ENCODE measurements around the gene LMBR1L.
"Not testable (repeated sequence)": the region's sequence is repeated elsewhere in the genome, so short reads cannot be mapped to it uniquely, and the experiment has no call there.

The LMBR1L gene, protein sequence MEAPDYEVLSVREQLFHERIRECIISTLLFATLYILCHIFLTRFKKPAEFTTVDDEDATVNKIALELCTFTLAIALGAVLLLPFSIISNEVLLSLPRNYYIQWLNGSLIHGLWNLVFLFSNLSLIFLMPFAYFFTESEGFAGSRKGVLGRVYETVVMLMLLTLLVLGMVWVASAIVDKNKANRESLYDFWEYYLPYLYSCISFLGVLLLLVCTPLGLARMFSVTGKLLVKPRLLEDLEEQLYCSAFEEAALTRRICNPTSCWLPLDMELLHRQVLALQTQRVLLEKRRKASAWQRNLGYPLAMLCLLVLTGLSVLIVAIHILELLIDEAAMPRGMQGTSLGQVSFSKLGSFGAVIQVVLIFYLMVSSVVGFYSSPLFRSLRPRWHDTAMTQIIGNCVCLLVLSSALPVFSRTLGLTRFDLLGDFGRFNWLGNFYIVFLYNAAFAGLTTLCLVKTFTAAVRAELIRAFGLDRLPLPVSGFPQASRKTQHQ

DNA sequence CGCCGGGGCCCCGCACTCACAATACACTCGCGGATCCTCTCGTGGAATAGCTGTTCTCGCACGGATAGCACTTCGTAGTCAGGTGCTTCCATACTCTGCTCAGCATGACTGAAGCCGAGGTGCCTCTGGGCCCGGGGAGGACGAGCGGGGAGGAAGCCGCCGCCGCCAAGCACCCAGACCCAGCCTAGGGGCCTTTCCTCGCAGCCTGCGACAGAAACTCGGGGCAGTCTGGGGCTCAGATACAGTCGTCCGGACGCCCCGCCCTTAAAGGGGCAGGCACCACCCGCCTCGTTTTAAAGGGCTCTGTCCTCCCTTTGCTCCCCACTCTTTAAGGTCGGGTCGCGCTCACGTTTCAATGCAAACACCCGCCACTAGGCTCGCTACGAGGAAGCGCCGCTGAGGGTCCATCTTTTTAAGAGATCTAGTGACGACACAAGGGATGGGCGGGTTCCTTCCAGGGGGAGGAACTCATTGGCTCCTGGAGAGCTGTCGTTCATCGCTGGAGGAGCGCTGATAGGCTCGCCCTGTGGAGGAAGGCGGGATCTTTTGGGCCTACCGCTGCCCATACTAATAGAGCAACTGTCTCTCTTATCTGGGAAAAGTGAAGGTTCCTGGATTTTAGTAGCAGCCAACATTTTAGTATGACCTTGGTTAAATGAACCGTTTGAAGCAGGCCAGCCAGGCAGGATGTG lies at the start of gene LMBR1L:
TSS of gene LMBR1L (minus strand) at position 384 of the 692 bp plus-strand sequence. CDS start at position 92, 292 bp downstream.
- peak; percentile 95 for DNase-seq

- no peak for DNase-seq
These were observed 49.8 kb upstream of the LMBR1L start for GRCh38 chr12:49160399-49160798.

DNA sequence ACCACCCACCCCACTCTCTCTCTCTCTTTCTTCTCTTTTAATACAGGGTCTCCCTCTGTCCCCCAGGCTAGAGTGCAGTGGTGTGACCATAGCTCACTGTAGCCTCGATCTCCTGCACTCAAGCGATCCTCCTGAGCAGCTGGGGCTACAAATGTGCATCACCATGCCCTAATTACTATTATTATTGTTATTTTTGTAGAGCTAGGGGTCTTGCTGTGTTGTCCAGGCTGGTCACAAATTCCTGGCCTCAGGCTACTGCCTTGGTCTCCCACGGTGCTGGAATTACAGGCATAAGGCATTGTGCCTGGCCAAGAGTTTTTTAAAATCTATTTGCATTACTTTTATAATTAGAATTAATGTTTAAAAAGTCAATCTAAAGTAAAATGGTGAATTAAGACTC lies 43.6 kb upstream of the LMBR1L start:
- DNase-seq: no peak

GRCh38 chr12:49147384-49147783 lies 36.7 kb upstream of the LMBR1L start:
- DNase-seq: no peak

GRCh38 chr12:49146406-49146805 lies 35.8 kb upstream of the LMBR1L start:
- no peak for DNase-seq

DNA sequence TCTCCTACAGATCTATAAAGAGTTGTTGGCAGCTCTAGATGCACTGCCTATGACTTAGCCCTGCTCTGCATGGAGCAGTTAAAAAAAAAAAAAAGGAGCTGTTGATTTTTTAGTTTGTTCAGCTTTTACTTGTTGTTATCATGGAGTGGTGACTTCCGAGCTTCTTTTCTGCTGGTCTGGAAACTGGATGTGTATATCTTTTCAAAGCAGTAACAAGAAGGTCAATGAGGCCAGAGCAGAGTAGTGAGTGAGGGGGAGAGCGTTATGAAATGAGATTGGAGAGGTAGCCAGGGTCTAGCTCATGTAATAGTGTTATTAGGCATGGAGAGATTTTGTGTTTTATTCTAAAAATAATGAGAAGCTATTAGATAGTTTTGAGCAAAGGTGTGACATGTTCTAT lies 33.7 kb upstream of the LMBR1L start:
- DNase-seq: no peak

- no peak for DNase-seq
These were observed 28.4 kb upstream of the LMBR1L start for GRCh38 chr12:49138999-49139398.

DNA sequence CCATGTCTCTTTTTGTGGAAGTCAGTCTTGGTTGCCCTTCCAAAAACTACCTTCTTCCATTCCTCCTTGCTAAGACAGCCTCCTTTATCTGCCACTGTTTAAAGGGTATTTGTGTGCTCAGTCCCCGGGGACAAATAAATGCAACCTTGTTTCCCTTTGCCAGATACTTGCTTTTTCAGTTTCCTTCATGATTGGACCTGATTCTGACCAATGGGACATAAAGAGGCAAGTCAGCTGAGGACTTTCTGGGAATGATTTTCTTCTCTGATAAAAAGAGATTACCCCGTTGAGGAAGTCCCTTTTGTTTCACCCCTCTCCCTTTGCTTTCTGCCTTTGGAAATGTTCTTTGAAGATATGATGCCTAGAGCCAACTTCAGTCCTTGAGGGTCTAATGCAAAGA lies 27.9 kb upstream of the LMBR1L start:
- no peak for DNase-seq

DNA sequence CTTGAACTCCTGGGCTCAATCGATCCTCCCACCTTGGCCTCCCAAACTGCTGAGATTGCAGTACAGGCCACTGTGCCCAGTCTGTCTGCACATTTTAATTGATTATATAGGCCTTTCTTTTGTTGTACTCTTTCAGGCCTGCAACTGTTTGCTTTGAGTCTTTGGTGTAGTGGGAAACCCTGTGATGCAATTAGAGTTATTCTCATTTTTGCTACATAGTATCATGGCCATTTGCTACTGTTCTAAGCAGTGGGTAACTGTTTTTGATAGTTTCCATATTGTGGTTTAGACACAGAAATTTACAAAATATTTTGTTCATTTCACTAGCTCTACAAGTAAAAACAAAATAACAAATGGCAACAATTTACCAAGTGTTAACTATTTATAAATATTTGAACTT lies 26.8 kb upstream of the LMBR1L start:
- no peak for DNase-seq

- not testable (repeated sequence) for DNase-seq
These were observed 26.4 kb upstream of the LMBR1L start for GRCh38 chr12:49136997-49137396.

DNA sequence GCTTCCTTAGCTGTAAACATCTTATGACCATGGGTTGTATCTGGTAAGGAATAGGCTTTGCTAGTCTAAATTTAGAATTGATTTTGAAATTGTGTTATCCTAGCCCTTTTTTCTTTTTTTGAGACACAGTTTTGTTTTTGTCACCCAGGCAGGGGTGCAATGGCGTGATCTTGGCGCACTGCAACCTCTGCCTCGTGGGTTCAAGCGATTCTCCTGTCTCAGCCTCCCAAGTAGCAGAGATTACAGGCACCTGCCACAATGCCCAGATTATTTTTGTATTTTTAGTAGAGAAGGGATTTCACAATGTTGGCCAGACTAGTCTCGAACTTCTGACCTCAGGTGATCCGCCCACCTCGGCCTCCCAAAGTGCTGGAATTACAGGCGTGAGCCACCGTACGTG lies 22.9 kb upstream of the LMBR1L start:
- DNase-seq: no peak

DNA sequence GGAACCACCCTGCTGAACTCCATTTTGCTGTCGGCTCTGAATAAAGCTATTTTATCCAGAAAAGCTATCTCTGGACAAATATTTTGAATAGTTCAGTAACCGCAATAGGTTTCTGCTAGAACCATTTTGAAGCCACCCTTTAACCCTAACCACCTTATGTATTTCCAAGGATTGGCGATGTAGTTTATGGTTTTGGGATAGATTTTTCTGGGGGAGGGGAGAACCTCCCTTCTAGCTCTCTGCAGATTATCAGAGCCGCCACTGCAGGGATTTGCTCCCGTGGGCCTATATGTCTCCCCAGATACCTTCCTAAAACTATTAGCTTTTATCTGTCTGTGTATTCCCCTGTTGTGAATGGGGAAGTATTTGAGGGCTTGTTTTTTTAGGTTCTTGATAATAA lies 22.4 kb upstream of the LMBR1L start:
- peak; percentile 45 for DNase-seq

GRCh38 chr12:49131894-49132461 lies 21.3 kb upstream of the LMBR1L start:
- DNase-seq: peak; percentile 49

DNA sequence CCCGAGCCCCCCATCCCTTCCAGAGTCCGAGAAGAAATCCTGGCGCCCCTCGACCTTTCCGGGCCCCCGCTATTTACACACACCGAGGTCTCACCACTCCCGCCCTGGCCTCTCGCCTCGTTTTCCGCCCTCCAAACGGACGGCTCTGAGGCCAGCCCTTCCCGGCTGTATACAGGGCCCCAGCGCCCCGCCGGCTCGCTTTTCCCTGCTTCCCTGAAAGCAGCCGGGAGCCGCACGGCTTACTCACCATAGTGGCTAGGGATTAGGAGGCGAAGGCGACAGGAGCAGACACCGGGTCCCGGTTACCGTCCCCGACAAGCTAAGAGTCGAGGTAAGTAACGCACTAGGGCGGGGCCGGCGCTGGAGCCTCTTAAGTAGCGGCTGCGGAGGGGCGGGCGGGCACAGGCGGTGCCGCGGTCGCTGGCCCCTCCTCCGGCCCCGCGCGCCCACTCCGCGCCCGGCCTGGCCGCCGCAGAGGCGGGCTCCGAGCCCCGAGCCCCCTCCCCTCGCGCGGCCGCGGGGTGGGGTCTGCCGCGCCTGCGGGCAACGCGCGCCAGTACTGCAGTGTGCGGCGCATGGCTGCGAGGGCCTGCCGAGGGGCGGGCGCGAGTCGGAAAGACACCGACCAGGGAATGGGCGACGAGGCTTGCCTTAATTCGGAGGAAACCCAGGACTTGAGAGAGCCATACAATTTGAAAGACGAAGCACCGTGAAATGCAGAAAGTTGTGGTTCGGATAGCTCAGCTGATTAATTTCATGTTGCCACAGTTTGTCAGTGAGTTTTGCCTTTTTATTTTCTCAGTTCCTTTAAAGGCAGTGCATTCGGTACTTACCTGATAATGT lies 20.6 kb upstream of the LMBR1L start, which contains the start of gene TUBA1B:
TSS of gene TUBA1B (minus strand) at position 345 of the 843 bp plus-strand sequence. CDS start at position 250, 95 bp downstream.
- peak; percentile 76 for DNase-seq

GRCh38 chr12:49130151-49131050 lies 19.8 kb upstream of the LMBR1L start:
- DNase-seq: peak; percentile 64

DNA sequence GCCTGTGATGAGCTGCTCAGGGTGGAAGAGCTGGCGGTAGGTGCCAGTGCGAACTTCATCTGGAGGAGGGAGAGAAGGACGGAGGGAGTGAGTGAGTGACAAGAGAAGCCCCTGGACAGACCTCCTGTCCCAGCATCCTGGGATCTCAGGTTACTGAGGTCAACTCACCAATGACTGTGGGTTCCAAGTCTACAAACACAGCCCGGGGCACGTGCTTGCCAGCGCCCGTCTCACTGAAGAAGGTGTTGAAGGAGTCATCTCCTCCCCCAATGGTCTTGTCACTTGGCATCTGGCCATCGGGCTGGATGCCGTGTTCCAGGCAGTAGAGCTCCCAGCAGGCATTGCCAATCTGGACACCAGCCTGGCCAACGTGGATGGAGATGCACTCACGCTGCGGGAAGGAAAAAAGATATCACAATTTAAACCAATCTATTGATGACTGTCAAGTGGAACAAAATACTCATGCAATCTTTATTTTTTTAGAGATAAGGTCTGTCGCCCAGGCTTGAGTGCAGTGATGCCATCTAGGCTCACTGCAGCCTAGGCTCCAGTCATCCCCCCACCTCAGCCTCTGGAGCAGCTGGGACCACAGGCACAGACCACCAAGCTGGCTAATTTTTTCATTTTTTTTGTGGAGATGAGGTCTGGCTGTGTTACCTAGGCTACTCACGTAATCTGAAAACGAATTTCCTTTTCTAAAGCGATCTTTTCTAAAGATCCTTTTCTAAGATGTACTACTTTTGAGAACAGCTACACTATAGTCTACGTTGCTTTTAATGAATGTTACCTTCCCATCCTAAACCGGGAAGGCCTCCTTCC lies 18.9 kb upstream of the LMBR1L start:
- no peak for DNase-seq

- not testable (repeated sequence) for DNase-seq
These were observed 17.3 kb upstream of the LMBR1L start for GRCh38 chr12:49127971-49128370.

DNA sequence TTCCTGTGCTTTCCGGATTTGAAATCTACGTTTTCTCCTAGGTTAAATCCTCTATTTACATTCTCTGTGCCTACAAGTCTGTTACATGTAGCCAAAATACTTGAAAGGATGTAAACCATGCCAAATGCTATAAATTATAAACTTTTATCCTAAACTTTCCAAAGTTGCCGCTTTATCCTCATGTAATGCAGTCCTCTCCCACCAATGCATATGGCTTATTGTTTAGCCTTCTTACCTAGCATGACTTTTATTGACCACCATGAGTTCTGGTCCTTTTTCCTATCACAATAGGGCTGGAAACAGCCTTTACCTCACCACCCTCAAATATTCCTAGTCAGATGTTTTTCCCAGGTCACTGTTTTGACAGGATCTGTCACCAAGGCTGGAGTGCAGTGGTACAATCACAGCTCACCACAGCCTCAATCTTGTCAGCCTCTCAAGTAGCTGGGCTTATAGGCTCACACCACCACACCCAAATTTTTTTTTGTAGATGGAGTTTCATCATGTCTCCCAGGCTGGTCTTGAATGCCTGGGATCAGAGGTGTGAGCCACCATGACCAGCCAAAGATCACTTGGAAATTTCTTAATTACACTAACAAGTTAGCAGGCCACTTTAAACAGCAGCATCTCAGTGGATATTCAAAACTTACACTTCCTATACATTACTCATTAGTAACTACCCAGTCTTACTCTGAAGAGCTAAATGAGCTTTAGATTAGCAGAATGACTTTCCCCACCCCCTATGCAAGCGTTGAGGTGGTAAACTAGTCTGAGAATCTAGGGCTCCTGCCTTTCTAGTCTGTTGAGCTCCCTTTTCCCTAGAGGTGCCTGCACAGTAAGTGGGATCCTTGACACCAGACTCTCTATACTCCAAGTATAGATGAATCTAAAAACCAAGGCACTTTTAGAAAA lies 16.5 kb upstream of the LMBR1L start:
- DNase-seq: no peak

DNA sequence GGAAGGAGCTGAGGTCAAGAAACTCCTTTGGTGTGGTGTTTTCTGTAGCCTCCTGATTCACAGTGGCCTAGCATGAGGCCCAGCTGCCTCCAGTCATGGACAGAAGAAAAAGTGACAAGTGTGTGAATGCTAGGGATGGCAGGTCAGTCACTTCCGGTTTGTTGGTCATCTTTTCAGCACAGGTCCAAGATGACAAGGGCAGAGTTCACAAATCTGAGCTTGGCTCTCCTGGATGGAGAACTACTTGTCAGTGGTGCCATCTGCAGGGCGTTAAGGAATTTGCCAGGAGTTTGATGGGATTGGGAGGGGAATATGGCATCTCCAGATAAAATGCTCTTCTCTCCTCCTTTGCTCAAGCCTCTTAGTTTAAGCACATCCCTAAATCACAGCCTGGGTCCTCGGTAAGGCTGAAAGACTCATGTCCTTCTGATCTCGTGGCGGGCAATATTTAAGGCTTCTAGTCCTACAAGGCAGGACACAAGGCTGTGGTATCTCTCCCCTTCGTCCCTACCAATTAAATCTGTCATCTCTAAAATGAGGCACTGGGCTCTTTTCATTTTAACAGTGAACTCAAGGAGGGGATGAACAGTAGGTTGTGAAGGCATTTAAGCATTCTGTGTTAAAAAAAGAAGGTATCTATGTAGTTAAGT lies 10.5 kb upstream of the LMBR1L start:
- DNase-seq: peak; percentile 25
